Immature natural killer cell (primary cell): ENCODE data around the gene PKHD1. TPM values are rescaled to one million over a fixed set of nuclear protein-coding genes. Genes with fewer than 3 reads are reported as not detected.

Experiments used
- DNase-seq, 3 donors: peaks; one replicate each; pipeline ENCODE4 v3.0.0; 2022; ENCODE audit warnings: mixed read lengths in 1 of 3
- H3K27ac Mint-ChIP-seq, 6 donors: one replicate each; pipeline ENCODE4 v1.8.0; 2020; ENCODE audit warnings: mixed read lengths in 6 of 6, mild to moderate bottlenecking in 5 of 6, inconsistent platforms in 4 of 6, moderate library complexity in 3 of 6
- H3K27me3 Mint-ChIP-seq, 3 donors: one replicate each; pipeline ENCODE4 v1.8.0; 2020 to 2021; ENCODE audit warnings: low read depth in 3 of 3, mild to moderate bottlenecking in 3 of 3, mixed read lengths in 3 of 3, moderate library complexity in 3 of 3, inconsistent platforms in 1 of 3
- H3K36me3 Mint-ChIP-seq, 3 donors: one replicate each; pipeline ENCODE4 v1.8.0; 2020; ENCODE audit warnings: mixed read lengths in 3 of 3, inconsistent platforms in 2 of 3, mild to moderate bottlenecking in 2 of 3
- H3K4me1 Mint-ChIP-seq, 2 donors: one replicate each; pipeline ENCODE4 v1.8.0; 2020; ENCODE audit warnings: inconsistent platforms in 2 of 2, mild to moderate bottlenecking in 2 of 2, mixed read lengths in 2 of 2, moderate library complexity in 1 of 2
- H3K4me3 Mint-ChIP-seq, 5 donors: one replicate each; pipeline ENCODE4 v1.8.0; 2020; ENCODE audit warnings: mild to moderate bottlenecking in 5 of 5, mixed read lengths in 5 of 5, inconsistent platforms in 3 of 5, moderate library complexity in 3 of 5
- H3K9me3 Mint-ChIP-seq, 6 donors: one replicate each; pipeline ENCODE4 v1.8.0; 2020; ENCODE audit warnings: mild to moderate bottlenecking in 6 of 6, mixed read lengths in 6 of 6, inconsistent platforms in 4 of 6, moderate library complexity in 3 of 6
- polyA plus RNA-seq, 3 donors: library from polyadenylated mRNA; unstranded; fragments of 300-500 nt; fragmentation: Illumina TruSeq; gene quantifications; one replicate each; pipeline ENCODE4 v1.2.3, GENCODE V29; 2021

Gene PKHD1
- polyA plus RNA-seq, 3 donors from 2014 or later, result not detected

DNA sequence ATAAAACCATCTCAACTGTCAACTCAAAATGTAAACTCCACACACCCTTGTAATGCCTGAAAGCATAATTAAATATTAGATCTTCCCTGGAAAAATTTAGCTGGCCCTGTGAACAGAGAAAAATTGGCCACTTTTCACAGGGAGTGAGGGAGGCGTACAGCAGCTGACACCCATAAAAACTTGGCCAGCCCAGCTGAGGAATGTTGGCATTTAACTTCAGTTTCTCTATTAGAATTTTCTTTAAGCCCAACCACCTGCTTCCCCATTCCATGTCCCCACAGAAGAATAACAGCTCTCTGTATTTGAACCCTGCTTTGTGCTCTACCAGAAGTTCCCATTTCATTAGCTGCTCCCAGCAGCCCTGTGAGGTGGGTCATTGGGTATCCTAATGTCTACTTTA, 41.0 kb downstream of the PKHD1 start:
- Mint-ChIP-seq H3K4me3 (no peak overlapping the region), H3K36me3 (no peaks in the 10 kb centered on the region), H3K4me1 (no peaks in the 10 kb centered on the region), H3K27ac (no peak overlapping the region), H3K9me3 (no peaks in the 10 kb centered on the region), H3K27me3 (peaks cover 2 to 12% (median 10%) of the 10 kb centered on the region in 3 donors)
- no peak for DNase-seq

DNA sequence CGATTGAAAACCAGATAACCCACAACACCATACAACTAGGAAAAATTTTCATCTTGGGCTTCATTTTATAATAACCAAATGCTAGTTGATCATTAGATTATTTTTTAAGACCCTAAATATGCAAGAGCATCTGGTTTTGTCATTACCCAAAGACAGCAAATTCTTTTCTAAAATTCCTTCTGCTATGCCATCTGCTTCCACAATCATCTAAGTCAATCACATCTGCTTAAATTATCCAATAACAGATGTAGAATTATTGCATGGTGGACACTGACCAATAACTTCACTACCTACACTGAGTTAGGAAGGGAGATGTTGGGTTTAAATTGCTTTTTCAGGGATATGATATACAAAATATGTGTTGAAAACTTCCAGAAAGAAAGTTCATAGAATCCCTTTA, 41.9 kb downstream of the PKHD1 start:
- H3K4me3 Mint-ChIP-seq, result no peak overlapping the region
- H3K9me3 Mint-ChIP-seq, result peaks cover 0 to 1% (median 0%) of the 10 kb centered on the region in 6 donors
- H3K4me1 Mint-ChIP-seq, result no peaks in the 10 kb centered on the region
- peaks cover 2 to 12% (median 9%) of the 10 kb centered on the region in 3 donors for H3K27me3 Mint-ChIP-seq
- no peaks in the 10 kb centered on the region for H3K36me3 Mint-ChIP-seq
- no peak for DNase-seq
- H3K27ac Mint-ChIP-seq, result no peak overlapping the region

DNA sequence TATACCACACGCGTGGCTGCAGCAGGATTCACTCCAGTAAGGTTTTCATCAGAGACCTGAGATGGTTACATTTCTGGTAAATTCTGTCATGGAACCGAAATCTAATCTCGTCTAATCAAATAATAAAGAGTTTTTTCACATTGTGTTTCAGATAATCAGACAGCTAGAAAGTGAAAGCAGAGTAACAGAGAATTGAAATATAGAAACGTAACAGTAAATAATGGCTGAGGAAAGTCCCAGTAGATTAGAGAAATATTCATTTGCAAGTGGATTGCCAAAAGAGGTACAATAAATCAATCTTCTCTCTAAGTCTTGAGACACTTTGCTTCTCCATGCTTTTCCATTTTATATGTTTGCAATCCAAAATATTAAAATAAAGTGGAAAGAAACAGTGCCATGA, 42.4 kb downstream of the PKHD1 start:
- Mint-ChIP-seq H3K36me3 (no peaks in the 10 kb centered on the region), H3K4me1 (no peaks in the 10 kb centered on the region), H3K9me3 (peaks cover 0 to 2% (median 0%) of the 10 kb centered on the region in 6 donors), H3K27ac (no peak overlapping the region), H3K4me3 (no peak overlapping the region), H3K27me3 (peaks cover 2 to 12% (median 9%) of the 10 kb centered on the region in 3 donors)
- DNase-seq, result no peak

DNA sequence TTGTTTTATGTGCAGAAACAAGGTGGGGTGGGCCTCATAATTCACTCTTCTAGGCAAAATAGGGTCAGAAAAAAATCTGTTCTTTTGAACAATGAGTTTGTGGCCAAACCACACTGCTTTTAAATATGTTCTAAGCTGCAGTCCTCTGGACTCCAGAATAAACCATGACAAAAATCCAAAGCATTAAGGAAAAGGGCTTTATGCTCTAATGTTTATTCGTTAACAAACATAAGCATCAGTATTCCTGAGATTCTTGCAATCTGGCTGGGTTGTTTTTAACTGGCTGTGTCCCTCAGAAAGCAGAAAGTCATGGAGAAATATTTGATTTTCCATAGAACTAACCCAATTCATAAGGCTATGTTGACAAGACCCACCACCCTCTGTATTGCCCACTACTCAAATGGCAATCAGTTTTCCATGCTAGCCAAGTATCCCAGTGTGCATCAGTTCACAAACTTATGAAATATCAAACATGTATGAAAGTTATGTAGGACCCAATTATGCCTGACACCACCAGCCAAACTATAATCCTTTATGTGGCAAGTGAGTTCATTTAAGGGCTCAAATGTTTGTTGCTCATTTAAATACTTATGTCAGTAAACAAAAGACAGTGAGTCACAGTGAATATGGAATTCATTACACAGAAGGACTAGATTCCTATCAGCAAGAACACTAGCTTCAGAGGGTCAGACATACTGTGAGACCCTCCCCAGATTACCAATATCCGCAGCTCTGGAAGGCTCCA, 45.1 kb downstream of the PKHD1 start:
- no peak for DNase-seq
- Mint-ChIP-seq H3K4me3 (no peak overlapping the region), H3K27ac (no peak overlapping the region), H3K4me1 (no peaks in the 10 kb centered on the region), H3K36me3 (no peaks in the 10 kb centered on the region), H3K27me3 (peaks cover 2 to 10% (median 6%) of the 10 kb centered on the region in 3 donors), H3K9me3 (peaks cover 0 to 3% (median 0%) of the 10 kb centered on the region in 6 donors)

DNA sequence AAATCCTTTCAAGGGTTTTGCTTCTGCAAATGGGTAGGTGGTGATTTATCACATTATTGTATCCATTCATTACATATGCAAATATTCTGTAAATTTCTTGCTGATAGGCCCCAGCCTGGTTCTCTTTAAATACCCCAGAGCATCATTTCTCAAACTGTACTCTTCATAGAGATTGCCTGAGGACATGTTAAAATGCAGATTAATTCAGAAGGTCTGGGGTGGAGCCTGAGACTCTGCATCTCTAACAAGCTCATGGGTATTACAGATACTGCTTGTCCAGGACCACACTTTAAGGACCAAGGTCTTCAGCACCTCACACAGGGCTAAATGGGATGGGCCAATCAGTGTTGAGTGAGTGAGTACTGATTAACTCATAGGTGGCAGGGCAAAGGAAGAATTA, 46.3 kb downstream of the PKHD1 start:
- Mint-ChIP-seq H3K4me1 (no peaks in the 10 kb centered on the region), H3K36me3 (no peaks in the 10 kb centered on the region), H3K27ac (no peak overlapping the region), H3K27me3 (peaks cover 0 to 5% (median 1%) of the 10 kb centered on the region in 3 donors), H3K4me3 (no peak overlapping the region), H3K9me3 (peaks cover 0 to 3% (median 0%) of the 10 kb centered on the region in 6 donors)
- no peak for DNase-seq

DNA sequence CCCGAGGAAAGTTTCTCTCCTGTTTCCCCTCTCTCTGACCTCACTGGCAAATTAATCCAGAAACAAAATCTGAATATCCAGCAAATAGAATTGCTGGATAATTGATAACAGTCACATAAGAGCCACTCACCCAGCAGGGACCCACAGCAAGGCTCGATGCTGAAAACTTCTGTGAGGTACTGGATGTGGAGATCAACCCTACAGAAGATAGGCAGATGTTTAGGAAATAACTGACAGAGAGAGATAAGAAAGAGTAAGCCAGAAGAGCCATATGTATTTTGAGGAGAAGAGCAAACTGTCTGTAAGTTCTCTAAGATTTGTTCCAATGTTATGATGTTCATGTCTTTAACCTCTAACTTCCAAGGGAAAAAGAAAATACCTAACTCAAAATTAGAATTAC, 59.7 kb downstream of the PKHD1 start:
- Mint-ChIP-seq H3K4me3 (no peak overlapping the region), H3K27ac (no peak overlapping the region), H3K4me1 (no peaks in the 10 kb centered on the region), H3K27me3 (peaks cover under 1 to 7% (median 4%) of the 10 kb centered on the region in 3 donors), H3K36me3 (no peaks in the 10 kb centered on the region), H3K9me3 (peaks cover 0 to 4% (median 2%) of the 10 kb centered on the region in 6 donors)
- no peak for DNase-seq

DNA sequence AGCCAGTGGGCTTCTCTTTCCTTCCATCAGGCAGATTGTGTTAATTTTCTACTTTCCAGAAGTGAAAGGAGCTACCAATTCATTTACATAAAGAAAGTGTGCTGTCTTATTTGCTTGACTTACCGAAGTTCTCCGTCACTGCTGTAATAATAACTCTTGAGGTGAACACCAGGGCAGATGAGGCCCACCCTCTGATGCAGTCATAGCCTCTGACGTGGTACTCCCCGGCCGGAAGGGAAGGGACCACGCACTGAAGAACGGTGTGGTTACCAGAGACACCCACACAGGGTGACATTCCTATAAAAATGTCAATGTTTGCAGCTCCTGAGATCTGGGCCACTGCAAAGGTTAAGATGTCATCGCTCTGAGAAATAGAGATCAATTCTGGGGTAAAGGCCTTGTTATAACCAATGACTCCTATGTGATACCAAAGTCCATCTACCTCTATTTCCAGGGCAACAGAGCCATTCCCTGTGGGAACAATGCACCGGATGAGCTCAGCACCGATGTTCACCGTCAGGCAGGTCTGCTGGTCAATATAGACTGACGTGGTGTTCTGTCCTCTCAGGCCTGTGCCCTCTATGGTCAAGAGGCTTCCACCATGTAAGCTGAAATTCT, 62.9 kb downstream of the PKHD1 start:
- Mint-ChIP-seq H3K27me3 (peaks cover 0 to 7% (median 0%) of the 10 kb centered on the region in 3 donors), H3K4me1 (no peaks in the 10 kb centered on the region), H3K9me3 (no peaks in the 10 kb centered on the region), H3K4me3 (no peak overlapping the region), H3K36me3 (no peaks in the 10 kb centered on the region), H3K27ac (no peak overlapping the region)
- no peak for DNase-seq

DNA sequence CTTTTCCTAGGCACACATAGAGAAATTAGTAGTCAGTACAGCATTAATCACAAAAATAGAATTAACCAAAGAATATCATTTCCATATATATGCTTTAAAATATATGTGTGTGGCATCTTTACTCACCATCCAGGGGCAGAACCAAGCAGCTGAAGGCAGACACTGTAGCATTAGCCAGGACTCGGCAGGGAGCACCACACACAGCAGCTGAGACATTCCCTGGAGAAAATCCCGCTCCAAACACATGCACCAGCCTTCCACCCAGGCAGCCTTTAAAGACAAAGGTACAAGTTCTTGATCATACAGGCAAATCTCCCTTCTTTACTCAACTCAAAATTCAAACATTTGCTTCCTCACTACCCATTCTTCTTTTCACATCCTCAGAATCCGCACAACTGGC, 64.7 kb downstream of the PKHD1 start:
- Mint-ChIP-seq H3K36me3 (no peaks in the 10 kb centered on the region), H3K9me3 (no peaks in the 10 kb centered on the region), H3K4me1 (no peaks in the 10 kb centered on the region), H3K27me3 (peaks cover 0 to 4% (median 0%) of the 10 kb centered on the region in 3 donors), H3K27ac (no peak overlapping the region), H3K4me3 (no peak overlapping the region)
- no peak for DNase-seq

DNA sequence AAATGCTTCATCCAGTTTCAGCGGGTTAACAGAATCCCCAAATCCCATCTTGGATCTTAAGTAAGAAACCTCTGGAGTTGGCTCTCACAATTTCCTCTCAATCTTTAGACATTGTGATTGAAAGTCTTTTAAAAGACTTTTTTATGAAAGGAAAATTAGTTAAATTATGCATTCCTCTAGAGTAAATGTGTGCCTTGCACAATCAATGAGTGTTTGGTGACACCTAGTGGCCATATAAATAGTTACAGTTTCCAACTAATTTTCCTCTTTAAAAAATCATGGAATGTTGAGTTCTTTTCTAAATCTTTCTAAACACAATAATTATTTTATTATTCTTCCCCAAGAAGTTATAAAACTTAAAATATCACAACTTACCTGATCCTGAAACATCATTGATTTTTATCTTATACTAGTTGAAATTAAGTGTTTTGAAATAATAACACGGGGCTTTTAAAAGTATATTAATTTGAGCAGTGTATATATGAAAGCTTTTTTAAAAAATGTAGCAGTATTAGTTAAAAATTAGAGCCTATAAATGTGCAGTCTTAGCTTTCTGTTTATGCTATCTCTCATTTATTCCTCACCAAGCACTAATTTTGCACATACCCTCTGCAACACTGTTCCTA, 66.4 kb downstream of the PKHD1 start:
- no peak overlapping the region for H3K4me3 Mint-ChIP-seq
- H3K4me1 Mint-ChIP-seq, result no peaks in the 10 kb centered on the region
- no peaks in the 10 kb centered on the region for H3K36me3 Mint-ChIP-seq
- DNase-seq, result peak in 2 of 3 donors; percentile 3 to 8
- no peaks in the 10 kb centered on the region for H3K9me3 Mint-ChIP-seq
- peaks cover 0 to 2% (median 0%) of the 10 kb centered on the region in 3 donors for H3K27me3 Mint-ChIP-seq
- H3K27ac Mint-ChIP-seq, result no peak overlapping the region

DNA sequence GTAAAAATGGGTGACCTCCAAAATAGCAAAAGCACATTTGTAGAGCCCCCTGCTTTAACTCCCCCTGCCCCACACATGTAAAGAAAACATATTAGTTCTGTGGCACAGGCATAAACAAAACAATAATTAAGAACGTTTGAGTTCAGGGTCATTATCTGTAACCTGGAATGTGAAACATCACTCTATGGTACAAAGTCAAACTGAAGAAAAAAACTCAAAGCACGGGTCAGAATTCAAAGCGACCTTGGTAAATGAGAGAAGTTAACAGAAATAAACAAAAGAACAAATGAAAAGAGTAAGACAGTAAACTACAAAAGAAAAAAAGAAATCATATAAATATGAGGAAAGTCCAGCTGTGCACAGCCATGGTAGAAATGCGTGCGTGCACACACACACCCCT, 67.5 kb downstream of the PKHD1 start:
- no peak overlapping the region for H3K4me3 Mint-ChIP-seq

DNA sequence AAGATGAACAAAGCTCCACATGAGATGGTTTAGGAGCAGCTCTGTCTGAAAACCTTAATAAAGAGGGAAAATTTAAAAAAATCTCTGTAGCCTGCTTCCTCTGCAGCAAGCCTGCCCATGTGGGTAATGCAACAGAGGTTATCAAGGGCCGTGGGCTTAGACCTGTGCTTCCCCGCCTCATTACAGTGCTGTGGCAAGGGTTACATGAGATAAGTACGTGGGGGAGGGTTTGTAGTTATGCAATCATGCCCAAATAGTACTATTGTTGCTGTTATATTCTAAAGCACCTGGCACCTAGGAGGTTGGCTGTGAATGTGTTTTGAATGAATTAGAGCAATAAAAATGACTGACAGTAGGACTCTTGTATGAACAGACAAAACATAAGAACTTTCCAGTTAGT, 68.3 kb downstream of the PKHD1 start:
- H3K4me1 Mint-ChIP-seq, result no peaks in the 10 kb centered on the region
- DNase-seq, result no peak
- no peaks in the 10 kb centered on the region for H3K9me3 Mint-ChIP-seq
- H3K27me3 Mint-ChIP-seq, result peaks cover 0 to 3% (median 0%) of the 10 kb centered on the region in 3 donors
- H3K27ac Mint-ChIP-seq, result no peak overlapping the region
- H3K4me3 Mint-ChIP-seq, result no peak overlapping the region
- no peaks in the 10 kb centered on the region for H3K36me3 Mint-ChIP-seq

More for the DNA sequence above, 67.5 kb downstream of the PKHD1 start:
- peaks cover 0 to 3% (median 0%) of the 10 kb centered on the region in 3 donors for H3K27me3 Mint-ChIP-seq
- no peak overlapping the region for H3K27ac Mint-ChIP-seq
- no peak for DNase-seq
- no peaks in the 10 kb centered on the region for H3K4me1 Mint-ChIP-seq
- no peaks in the 10 kb centered on the region for H3K9me3 Mint-ChIP-seq
- H3K36me3 Mint-ChIP-seq, result no peaks in the 10 kb centered on the region

DNA sequence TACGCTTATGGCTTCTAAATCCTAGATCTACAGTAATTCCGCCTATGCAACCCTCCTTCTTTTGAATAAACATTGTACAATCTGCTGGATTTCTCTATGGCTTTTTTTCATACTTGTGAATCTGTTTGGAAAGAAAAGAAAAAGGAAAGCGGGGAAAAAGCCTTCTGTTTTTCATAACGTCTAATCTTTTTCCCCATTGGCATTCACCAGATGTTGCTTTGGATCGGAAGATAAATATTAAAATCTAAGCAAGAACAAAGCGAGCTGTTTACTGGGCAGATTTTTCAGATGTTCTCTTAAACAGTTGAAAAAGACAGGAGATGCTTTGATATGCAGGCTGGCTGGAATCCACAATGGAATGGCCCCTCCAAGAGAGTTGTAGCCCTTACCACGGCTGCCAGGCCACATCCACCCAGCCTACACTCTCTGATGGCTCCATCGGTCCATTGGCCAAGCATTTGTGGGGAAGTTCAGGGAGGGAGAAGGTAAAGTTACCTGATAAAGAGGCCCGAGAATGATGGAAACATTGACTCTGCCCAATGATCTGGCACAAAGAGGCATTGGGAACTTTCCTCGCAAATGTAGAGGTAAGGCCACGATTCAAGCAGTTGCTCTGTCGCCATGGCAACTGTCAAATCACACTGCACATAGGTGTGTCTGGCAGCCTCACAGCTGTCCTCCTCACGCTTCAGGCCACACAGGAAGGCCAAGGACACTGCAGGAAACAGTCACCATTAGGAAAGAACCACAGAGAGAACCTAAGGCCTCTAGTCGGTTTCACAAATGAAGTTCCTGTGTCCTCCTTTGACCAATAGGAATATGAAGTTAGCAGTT, 70.3 kb downstream of the PKHD1 start:
- DNase-seq, result no peak
- H3K4me3 Mint-ChIP-seq, result no peak overlapping the region
- H3K27ac Mint-ChIP-seq, result no peak overlapping the region
- H3K27me3 Mint-ChIP-seq, result peaks cover 0 to 2% (median 1%) of the 10 kb centered on the region in 3 donors
- no peaks in the 10 kb centered on the region for H3K4me1 Mint-ChIP-seq
- H3K9me3 Mint-ChIP-seq, result no peaks in the 10 kb centered on the region
- no peaks in the 10 kb centered on the region for H3K36me3 Mint-ChIP-seq

DNA sequence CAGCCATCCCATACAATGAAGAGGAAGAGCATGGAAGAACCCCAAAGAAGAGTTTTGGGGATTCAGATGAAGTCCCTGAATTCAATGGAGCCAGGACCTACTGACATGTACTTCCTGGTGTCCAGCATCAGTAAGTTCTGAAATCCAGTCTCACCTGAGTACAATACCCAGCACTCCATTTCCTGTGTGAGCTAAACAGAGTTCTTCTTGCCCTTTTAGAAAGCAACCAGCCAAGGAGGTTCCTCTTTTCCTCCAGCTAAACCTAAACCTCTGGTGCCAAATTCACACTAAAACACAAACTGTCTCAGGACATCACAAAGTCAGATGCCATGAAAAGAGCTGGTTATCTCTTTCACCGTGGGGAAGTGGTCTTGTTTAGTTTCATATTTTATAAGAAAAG, 71.5 kb downstream of the PKHD1 start:
- Mint-ChIP-seq H3K4me1 (no peaks in the 10 kb centered on the region), H3K9me3 (no peaks in the 10 kb centered on the region), H3K27ac (no peak overlapping the region), H3K36me3 (no peaks in the 10 kb centered on the region), H3K4me3 (no peak overlapping the region), H3K27me3 (peaks cover 0 to 2% (median 1%) of the 10 kb centered on the region in 3 donors)
- no peak for DNase-seq
